ENCODE data around the gene LMOD3. TPM values are rescaled to one million over a fixed set of nuclear protein-coding genes. Genes with fewer than 3 reads are reported as not detected.

The LMOD3 gene
- total and polyA plus RNA-seq, 2 of the 8 experiments (the other 6 are each of a cell fraction or from before 2014, with no cell fraction given) = not detected

- Histone ChIP-seq H3K4me2 (ENCODE audit: insufficient read depth in 1 of 2, low read depth in 2 of 2, low read length in 2 of 2) (no peak overlapping the region), H2BK12ac (ENCODE audit: low read depth, low read length) (no peak overlapping the region), H3K79me1 (ENCODE audit: low read depth, low read length) (no peaks in the 10 kb centered on the region), H4K5ac (ENCODE audit: insufficient read length, low read depth, low read length) (no peak overlapping the region), H4K91ac (replicated peaks; ENCODE audit: insufficient read length, low read length) (no peak overlapping the region), H3K36me3 (ENCODE audit: control insufficient read depth in 2 of 4, insufficient read depth in 4 of 4, low read length in 3 of 4) (no peaks in the 10 kb centered on the region), H3K4me3 (ENCODE audit: extremely low read depth in 1 of 4, insufficient read depth in 2 of 4, low read depth in 3 of 4, low read length in 4 of 4) (no peak overlapping the region), H3K14ac (ENCODE audit: insufficient read length) (no peak overlapping the region), H3K23me2 (ENCODE audit: low read depth, low read length) (no peaks in the 10 kb centered on the region), H2BK5ac (ENCODE audit: low read depth, low read length) (no peak overlapping the region), H4K20me1 (replicated peaks in 1 of 2; ENCODE audit: control insufficient read depth in 1 of 2, insufficient read depth in 2 of 2, low read length in 2 of 2) (peaks cover 0 to 1% of the 10 kb centered on the region in 2 experiments), H3K56ac (replicated peaks; ENCODE audit: insufficient read length, low read depth, low read length) (no peak overlapping the region), H3K23ac (ENCODE audit: insufficient read length) (no peak overlapping the region), H3K4me1 (replicated peaks in 1 of 4; ENCODE audit: control insufficient read depth in 3 of 4, insufficient read depth in 4 of 4, low read length in 3 of 4) (peaks cover 0 to 9% (median 2%) of the 10 kb centered on the region in 4 experiments; a peak in 3 of 7 replicates), H4K8ac (ENCODE audit: extremely low read depth, insufficient read depth, low read length) (no peak overlapping the region), H2BK20ac (ENCODE audit: low read length) (no peak overlapping the region), H3K4ac (replicated peaks; ENCODE audit: insufficient read length, low read depth, low read length) (no peak overlapping the region), H3K27me3 (replicated peaks in 1 of 4; ENCODE audit: control insufficient read depth in 3 of 4, extremely low read depth in 1 of 4, insufficient read depth in 3 of 4, low read length in 3 of 4) (no peaks in the 10 kb centered on the region), H2BK120ac (replicated peaks; ENCODE audit: low read depth, low read length) (no peak overlapping the region), H3K79me2 (ENCODE audit: control insufficient read depth in 1 of 2, insufficient read depth in 2 of 2, low read length in 2 of 2) (no peaks in the 10 kb centered on the region), H3K9me3 (ENCODE audit: insufficient read depth in 2 of 2, low read depth in 1 of 2, low read length in 1 of 2) (no peaks in the 10 kb centered on the region), H2AFZ (ENCODE audit: low read length) (no peak overlapping the region), H3K27ac (ENCODE audit: low read depth, low read length) (peak overlapping the region; percentile 19; the same call in 1 of the 2 replicates), H3K9ac (replicated peaks in 1 of 4; ENCODE audit: extremely low read depth in 1 of 4, low read depth in 3 of 4, low read length in 3 of 4) (peak overlapping the region in 1 of 4 experiments; percentile 1; a peak in 1 of 7 replicates), H3K18ac (ENCODE audit: extremely low read depth, low read length) (no peak overlapping the region), H2AK5ac (ENCODE audit: low read depth, low read length) (no peak overlapping the region), H2BK15ac (ENCODE audit: low read length) (no peak overlapping the region)
- ChIA-PET POLR2A (ENCODE audit: partially characterized antibody) (interaction anchor here (0.7 to 1.2 kb wide), 2 partner anchors 10 to 39 kb away, joined by 3 read pairs; no protein-coding TSS in a partner anchor), CTCF (ENCODE audit: partially characterized antibody) (interaction anchor here (0.8 to 1.3 kb wide), 3 partner anchors 29 to 318 kb away, joined by 3 read pairs; no protein-coding TSS in a partner anchor)
- WGBS, 2 experiments (ENCODE audit: extremely low coverage in 1 of 2, insufficient coverage in 1 of 2, insufficient read length in 1 of 2, insufficient replicate concordance in 2 of 2, low coverage in 1 of 2, low lambda C conversion rate in 2 of 2, missing lambda C conversion rate in 1 of 2) = 75% methylated on average over 4 of the region's 4 CpGs; no CpG with 5 or more reads in 1 of the 2 experiments
- FAIRE-seq (peak; percentile 42), DNase-seq (ENCODE audit: low read depth in 1 of 2, low spot score in 2 of 2) (no peak)
- TF ChIP-seq SIRT6 (IDR thresholded peaks at IDR 0.05; ENCODE audit: low read length) (no peak), POU5F1 (IDR thresholded peaks at IDR 0.05; ENCODE audit: low read depth, low read length) (no peak), TAF1 (IDR thresholded peaks at IDR 0.05; ENCODE audit: low read depth, low read length) (no peak), RNF2 (IDR thresholded peaks at IDR 0.05; ENCODE audit: borderline replicate concordance, low read depth, low read length, missing control alignments, poor library complexity, severe bottlenecking) (no peak), FOSL1 (IDR thresholded peaks at IDR 0.05; ENCODE audit: insufficient read depth, low read depth, low read length) (no peak), HDAC2 (IDR thresholded peaks at IDR 0.05; ENCODE audit: borderline replicate concordance in 1 of 2, low read depth in 2 of 2, low read length in 2 of 2) (no peak), SP4 (IDR thresholded peaks at IDR 0.05; ENCODE audit: low read length) (no peak), SP1 (IDR thresholded peaks at IDR 0.05; ENCODE audit: low read depth, low read length) (no peak), NRF1 (IDR thresholded peaks at IDR 0.05; ENCODE audit: low read depth, low read length) (no peak), SIN3A (conservative IDR thresholded peaks at IDR 0.05 in 1 of 2, IDR thresholded peaks at IDR 0.05 in 1 of 2; ENCODE audit: low read depth in 1 of 2, low read length in 2 of 2) (no peak), EZH2 (IDR thresholded peaks at IDR 0.05; ENCODE audit: low read depth, low read length, severe bottlenecking) (no peak), RAD21 (IDR thresholded peaks at IDR 0.05 in 1 of 2, conservative IDR thresholded peaks at IDR 0.05 in 1 of 2; ENCODE audit: low read depth in 2 of 2, low read length in 2 of 2) (no peak), BACH1 (IDR thresholded peaks at IDR 0.05; ENCODE audit: low read length) (no peak)
Observed at GRCh38 chr3:69092030-69092516, 30.3 kb downstream of the LMOD3 start.

Data from H1 (cell line).